Cardiac fibroblast (primary cell): ENCODE data around the gene LGSN.
"Not testable (repeated sequence)": the region's sequence is repeated elsewhere in the genome, so short reads cannot be mapped to it uniquely, and the experiment has no call there.

ENCODE experiments used
- DNase-seq, 2 donors: peaks; one replicate each; pipeline versions ENCODE4 v3.0.0 to v3.0.0-alpha.2; 2010; ENCODE audit warnings: low read depth in 2 of 2
- H3K4me3 ChIP-seq, 2 donors: replicated peaks in 1 of 2; 1 replicate in 1 of 2; 2 replicates in 1 of 2; pipeline ENCODE4 v1.5.1; 2011; ENCODE audit warnings: low read depth in 2 of 2, low read length in 2 of 2, mild to moderate bottlenecking in 2 of 2, moderate library complexity in 1 of 2
- CTCF ChIP-seq: IDR thresholded peaks from one replicate; pipeline ENCODE4 v1.5.1; 2011; ENCODE audit warnings: low read depth, mild to moderate bottlenecking, low read length, inconsistent platforms

The LGSN gene

DNA sequence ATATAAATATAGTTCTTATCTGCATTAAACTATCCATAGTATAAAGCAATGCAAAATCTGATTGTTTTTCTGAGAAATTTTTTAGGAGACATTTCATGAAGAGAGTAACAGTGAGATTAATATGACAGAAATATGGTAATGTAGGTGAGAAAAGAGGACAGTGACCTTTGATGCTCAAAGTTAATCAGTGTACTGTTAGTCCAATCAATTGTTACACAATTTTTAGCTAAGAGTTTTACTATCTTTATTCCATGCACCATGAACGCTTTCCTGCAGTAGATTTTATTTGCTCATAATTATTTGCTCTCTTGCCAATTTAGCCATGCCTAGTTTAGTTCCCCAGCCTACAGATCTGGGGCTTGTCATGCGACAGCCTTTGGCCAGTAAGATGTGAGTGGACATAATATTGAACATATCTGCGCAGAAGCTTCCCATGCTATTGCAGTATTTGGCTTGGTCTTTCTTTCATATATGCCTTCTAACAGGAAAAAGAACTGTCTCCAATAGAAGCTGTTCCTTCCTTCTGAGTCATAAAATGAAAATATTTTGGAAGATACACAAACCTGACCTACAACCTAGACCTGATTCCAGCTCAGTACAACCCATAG lies 69.8 kb downstream of the LGSN start:
- DNase-seq, result no peak
- no peak overlapping the region for H3K4me3 ChIP-seq
- TF ChIP-seq CTCF, result no peak

DNA sequence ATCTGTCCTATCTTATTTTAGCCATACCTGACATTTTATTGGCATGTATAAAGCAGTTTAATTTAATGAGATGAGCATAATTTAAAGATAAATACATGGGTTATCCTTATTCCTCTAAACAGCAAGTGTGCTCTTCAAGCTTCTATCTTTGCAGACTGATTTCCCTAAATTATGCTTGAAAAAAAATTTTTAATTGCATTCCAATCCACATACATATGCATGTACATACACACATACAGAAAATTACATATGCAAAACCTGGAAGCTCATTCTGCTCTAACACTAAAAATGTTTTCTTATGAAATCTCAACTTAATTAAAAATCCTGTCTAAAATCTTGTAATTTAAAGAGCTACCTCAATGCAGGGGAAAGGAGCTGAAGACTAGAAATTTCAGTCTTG lies 73.2 kb downstream of the LGSN start:
- no peak for DNase-seq
- TF ChIP-seq CTCF, result no peak
- no peak overlapping the region for H3K4me3 ChIP-seq

- no peak for DNase-seq
- H3K4me3 ChIP-seq, result no peak overlapping the region
- no peak for TF ChIP-seq CTCF
Measured at GRCh38 chr6:63245909-63246308, 73.9 kb downstream of the LGSN start.

DNA sequence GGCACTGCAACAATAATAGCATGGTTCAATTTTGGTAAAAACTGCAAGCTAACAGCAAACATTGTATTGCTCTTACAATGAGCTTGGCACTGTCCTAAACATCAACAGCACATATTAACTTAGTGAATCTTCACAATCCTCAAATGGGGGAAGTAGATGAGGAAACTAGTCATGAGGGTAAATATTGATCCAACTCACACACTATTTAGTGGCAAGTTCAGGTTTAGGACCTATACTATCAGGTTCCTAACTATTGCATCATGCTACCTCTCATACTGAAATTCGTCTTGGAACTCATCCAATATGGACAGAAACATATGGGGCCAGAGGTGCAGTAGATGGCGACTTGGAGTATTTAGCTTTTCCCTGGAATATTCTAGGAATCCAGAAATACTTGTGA lies 74.4 kb downstream of the LGSN start:
- DNase-seq, result no peak
- H3K4me3 ChIP-seq, result no peak overlapping the region
- TF ChIP-seq CTCF, result no peak

DNA sequence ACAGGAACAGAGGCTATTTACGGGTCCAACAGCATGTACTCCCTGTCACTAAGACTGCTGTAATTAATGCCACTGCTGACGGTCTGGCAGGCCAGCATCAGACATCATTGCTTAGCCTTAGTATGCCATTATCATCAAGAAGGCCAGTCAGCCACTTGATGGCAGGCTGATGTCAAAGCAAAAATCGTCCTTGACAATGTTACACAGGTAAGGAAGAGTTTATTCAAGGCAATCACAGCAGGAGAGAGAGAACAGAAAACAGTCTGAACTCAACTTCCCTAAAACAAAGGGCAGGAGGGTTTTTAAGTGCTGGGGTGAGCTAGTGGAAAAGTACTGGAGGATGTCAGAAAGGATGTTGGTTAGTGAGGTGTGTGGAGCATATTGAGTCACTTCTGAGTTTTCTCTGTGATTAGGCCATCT lies 83.4 kb downstream of the LGSN start:
- TF ChIP-seq CTCF, result no peak
- no peak overlapping the region for H3K4me3 ChIP-seq
- no peak for DNase-seq

- not testable (repeated sequence) for H3K4me3 ChIP-seq, DNase-seq
Measured at GRCh38 chr6:63230511-63230910, 89.3 kb downstream of the LGSN start.

DNA sequence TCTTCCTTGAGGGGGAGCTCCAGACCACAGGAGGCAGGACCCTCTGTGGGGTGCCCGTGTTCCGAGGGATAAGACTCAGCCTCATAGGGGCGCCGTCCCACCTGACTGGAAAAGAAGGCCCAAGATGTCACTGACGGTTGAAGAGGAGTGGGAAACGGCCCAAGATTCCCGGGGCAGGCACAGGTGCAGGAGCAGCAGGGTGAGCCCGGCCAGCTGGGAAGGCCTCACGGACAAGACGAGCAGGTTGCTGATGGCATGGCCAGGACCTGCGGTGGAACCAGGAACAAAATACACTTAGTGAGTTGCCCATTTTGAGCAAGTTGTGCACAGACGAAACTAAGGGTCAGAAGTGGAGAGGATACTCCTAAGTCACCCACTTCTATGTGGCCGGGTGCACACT lies 89.8 kb downstream of the LGSN start:
- not testable (repeated sequence) for DNase-seq, H3K4me3 ChIP-seq

DNA sequence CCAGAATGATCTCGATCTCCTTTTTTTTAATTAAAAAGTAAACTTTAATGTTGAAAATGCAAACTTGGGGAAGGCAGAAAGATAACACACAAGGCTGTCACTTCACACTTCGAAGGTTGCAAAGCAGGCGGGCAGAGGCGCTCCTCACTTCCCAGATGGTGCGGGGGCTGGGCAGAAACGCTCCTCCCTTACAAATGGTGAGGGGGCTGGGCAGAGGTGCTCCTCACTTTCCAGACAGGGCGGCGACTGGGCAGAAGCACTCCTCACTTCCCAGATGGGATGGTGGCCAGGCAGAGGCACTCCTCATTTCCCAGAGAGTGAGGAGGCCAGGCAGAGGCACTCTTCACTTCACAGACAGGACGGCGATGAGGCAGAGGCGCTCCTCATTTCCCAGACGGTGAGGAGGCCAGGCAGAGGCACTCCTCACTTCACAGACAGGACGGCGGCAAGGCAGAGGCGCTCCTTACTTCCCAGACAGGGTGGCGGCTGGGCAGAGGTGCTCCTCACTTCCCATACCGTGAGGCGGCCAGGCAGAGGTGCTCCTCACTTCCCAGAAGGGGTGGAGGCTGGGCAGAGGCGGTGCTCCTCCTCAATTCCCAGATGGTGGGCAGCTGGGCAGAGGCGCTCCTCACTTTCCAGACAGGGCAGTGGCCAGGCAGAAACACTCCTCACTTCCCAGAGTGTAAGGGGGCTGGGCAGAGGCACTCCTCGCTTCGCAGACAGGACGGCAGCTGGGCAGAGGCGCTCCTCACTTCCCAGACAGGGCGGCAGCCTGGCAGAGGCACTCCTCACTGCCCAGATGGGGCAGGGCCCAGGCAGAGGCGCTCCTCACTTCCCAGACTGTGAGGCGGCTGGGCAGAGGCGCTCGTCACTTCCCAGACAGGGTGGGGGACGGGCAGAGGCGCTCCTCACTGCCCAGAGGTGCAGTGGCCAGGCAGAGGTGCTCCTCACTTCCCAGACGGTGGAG lies 91.6 kb downstream of the LGSN start:
- H3K4me3 ChIP-seq, DNase-seq: not testable (repeated sequence)

GRCh38 chr6:63225987-63226386 lies 93.8 kb downstream of the LGSN start:
- H3K4me3 ChIP-seq, DNase-seq: not testable (repeated sequence)
